Smooth muscle cell (in vitro differentiated cells): ENCODE results near the gene RBM47. TPM values are rescaled to one million over a fixed set of nuclear protein-coding genes. Genes with fewer than 3 reads are reported as not detected.

Experiments
- DNase-seq: peaks from one replicate; lab custom pipeline; 2025; ENCODE audit not compliant: unreplicated experiment; lab: John Stamatoyannopoulos, UW
- H2AFZ ChIP-seq: fragments of 200-600 bp; sonication (generic); 2 replicates; pipeline ENCODE4 v1.6.0; 2016; ENCODE audit warnings: antibody characterized with exemption, low read depth, mild to moderate bottlenecking
- H3F3A ChIP-seq: fragments of 200-600 bp; sonication (generic); 2 replicates; pipeline ENCODE4 v1.6.0; 2017; ENCODE audit warnings: antibody characterized with exemption, low read depth
- H3K27ac ChIP-seq: fragments of 200-600 bp; sonication (generic); 2 replicates; pipeline ENCODE4 v1.5.1; 2016; ENCODE audit warnings: low read depth, mild to moderate bottlenecking
- H3K27me3 ChIP-seq: fragments of 200-600 bp; sonication (generic); 2 replicates; pipeline ENCODE4 v1.6.1; 2016; ENCODE audit warnings: low read depth, mild to moderate bottlenecking
- H3K36me3 ChIP-seq: fragments of 200-600 bp; sonication (generic); 2 replicates; pipeline ENCODE4 v1.5.1; 2016; ENCODE audit warnings: low read depth
- H3K4me1 ChIP-seq: fragments of 200-600 bp; sonication (generic); 2 replicates; pipeline ENCODE4 v1.5.1; 2016; ENCODE audit warnings: low read depth
- H3K4me2 ChIP-seq: fragments of 200-600 bp; sonication (generic); 2 replicates; pipeline ENCODE4 v1.6.0; 2016; ENCODE audit warnings: mild to moderate bottlenecking
- H3K4me3 ChIP-seq: fragments of 200-600 bp; sonication (generic); 2 replicates; pipeline ENCODE4 v1.5.1; 2016; ENCODE audit warnings: mild to moderate bottlenecking
- H3K79me2 ChIP-seq: fragments of 200-600 bp; sonication (generic); 2 replicates; pipeline ENCODE4 v1.6.0; 2016; ENCODE audit warnings: low read depth, mild to moderate bottlenecking
- H3K9ac ChIP-seq: fragments of 200-600 bp; sonication (generic); 2 replicates; pipeline ENCODE4 v1.6.0; 2016; ENCODE audit warnings: low read depth
- H3K9me3 ChIP-seq: fragments of 200-600 bp; sonication (generic); replicated peaks from 2 replicates; pipeline ENCODE4 v1.5.1; 2016; ENCODE audit warnings: low read depth
- H4K20me1 ChIP-seq: fragments of 200-600 bp; sonication (generic); 2 replicates; pipeline ENCODE4 v1.6.0; 2016; ENCODE audit warnings: low read depth
- whole genome bisulfite sequencing: methylation state at CpG from one replicate; pipeline ENCODE4 v1.1.7; 2016; ENCODE audit warnings: low lambda C conversion rate; 5-methylcytosine and 5-hydroxymethylcytosine counted together
- polyA plus RNA-seq: library from polyadenylated mRNA; unstranded; fragments of >200 nt; fragmentation: Nextera tagmentation; extraction: Ambion mirVana; gene quantifications from 2 replicates; pipeline ENCODE4 v1.2.1, GENCODE V29; 2016
- total RNA-seq: library from RNA; depleted of rRNA; stranded (reverse); fragments of >200 nt; gene quantifications from 2 replicates; pipeline ENCODE4 v1.2.3, GENCODE V29; 2014
- TF ChIP-seq, protein P1 (sequence below): fragments of 200-600 bp; sonication (generic); IDR thresholded peaks from 2 replicates; pipeline ENCODE4 v1.5.1; 2017; ENCODE audit warnings: borderline replicate concordance, mild to moderate bottlenecking, antibody characterized with exemption; ENCODE audit not compliant: insufficient read depth, poor library complexity, severe bottlenecking

The RBM47 gene
- total and polyA plus RNA-seq, 2 experiments from 2014 or later, result 3.4 to 5.5 TPM

DNA sequence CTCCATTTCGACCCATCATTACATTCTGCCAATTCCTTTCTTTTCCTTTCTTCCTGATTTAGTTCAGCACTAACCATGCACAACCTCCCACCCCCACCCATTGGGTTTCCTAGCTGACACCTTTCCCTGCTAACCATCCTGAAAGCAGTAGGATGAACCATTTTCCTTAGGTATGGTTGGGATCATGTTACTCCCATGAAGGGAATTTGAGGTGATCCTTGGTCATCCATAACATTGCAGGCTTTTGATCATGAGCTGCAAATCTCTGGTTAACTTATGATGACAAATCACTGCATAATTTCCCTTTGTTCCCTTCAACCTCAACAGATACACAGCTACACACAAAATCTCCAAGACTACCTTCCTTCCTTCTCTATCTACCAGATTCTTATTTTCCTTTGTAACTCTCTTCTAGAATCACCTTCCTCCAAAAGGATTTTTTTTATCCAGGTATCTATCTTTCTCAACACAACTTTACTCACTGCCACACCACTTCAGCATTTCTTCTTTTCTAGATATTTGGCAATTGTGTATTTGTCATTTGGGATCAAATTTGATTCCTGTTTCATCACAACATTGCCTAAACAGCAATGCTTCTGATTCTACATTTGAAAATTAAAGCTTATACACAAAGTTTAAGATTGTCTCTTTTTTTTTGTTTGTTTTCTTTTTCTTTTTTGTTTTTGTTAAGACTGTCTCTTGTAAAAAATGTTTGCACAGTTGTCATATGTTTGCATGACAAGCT lies 145.1 kb downstream of the RBM47 start:
- Histone ChIP-seq H4K20me1 (no peaks in the 10 kb centered on the region), H3K9me3 (no peaks in the 10 kb centered on the region), H3F3A (peaks cover 2% of the 10 kb centered on the region), H2AFZ (no peak overlapping the region), H3K36me3 (no peaks in the 10 kb centered on the region), H3K27ac (no peak overlapping the region), H3K79me2 (no peaks in the 10 kb centered on the region), H3K27me3 (no peaks in the 10 kb centered on the region), H3K4me1 (no peaks in the 10 kb centered on the region), H3K4me3 (no peak overlapping the region), H3K9ac (no peak overlapping the region), H3K4me2 (no peak overlapping the region)
- no peak for DNase-seq
- TF ChIP-seq, protein P1, sequence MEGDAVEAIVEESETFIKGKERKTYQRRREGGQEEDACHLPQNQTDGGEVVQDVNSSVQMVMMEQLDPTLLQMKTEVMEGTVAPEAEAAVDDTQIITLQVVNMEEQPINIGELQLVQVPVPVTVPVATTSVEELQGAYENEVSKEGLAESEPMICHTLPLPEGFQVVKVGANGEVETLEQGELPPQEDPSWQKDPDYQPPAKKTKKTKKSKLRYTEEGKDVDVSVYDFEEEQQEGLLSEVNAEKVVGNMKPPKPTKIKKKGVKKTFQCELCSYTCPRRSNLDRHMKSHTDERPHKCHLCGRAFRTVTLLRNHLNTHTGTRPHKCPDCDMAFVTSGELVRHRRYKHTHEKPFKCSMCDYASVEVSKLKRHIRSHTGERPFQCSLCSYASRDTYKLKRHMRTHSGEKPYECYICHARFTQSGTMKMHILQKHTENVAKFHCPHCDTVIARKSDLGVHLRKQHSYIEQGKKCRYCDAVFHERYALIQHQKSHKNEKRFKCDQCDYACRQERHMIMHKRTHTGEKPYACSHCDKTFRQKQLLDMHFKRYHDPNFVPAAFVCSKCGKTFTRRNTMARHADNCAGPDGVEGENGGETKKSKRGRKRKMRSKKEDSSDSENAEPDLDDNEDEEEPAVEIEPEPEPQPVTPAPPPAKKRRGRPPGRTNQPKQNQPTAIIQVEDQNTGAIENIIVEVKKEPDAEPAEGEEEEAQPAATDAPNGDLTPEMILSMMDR, result no peak
- WGBS, result 100% methylated on average over 1 of the region's 1 CpG

GRCh38 chr4:40482985-40483647 lies 146.5 kb downstream of the RBM47 start:
- Histone ChIP-seq H3K4me2 (no peak overlapping the region), H3K79me2 (no peaks in the 10 kb centered on the region), H3K36me3 (no peaks in the 10 kb centered on the region), H3K27ac (no peak overlapping the region), H3K9me3 (no peaks in the 10 kb centered on the region), H3F3A (no peaks in the 10 kb centered on the region), H3K4me1 (no peaks in the 10 kb centered on the region), H3K9ac (no peak overlapping the region), H4K20me1 (no peaks in the 10 kb centered on the region), H3K27me3 (no peaks in the 10 kb centered on the region), H3K4me3 (no peak overlapping the region), H2AFZ (no peak overlapping the region)
- 83% methylated on average over 21 of the region's 21 CpGs for WGBS
- TF ChIP-seq, protein P1, result no peak
- DNase-seq, result no peak

- DNase-seq, result no peak
- Histone ChIP-seq H3K4me3 (no peak overlapping the region), H3K27ac (no peak overlapping the region), H3K79me2 (no peaks in the 10 kb centered on the region), H3K27me3 (no peaks in the 10 kb centered on the region), H3K9ac (no peak overlapping the region), H3K4me2 (no peak overlapping the region), H3F3A (no peaks in the 10 kb centered on the region), H2AFZ (no peak overlapping the region), H3K36me3 (no peaks in the 10 kb centered on the region), H3K9me3 (no peaks in the 10 kb centered on the region), H3K4me1 (no peaks in the 10 kb centered on the region), H4K20me1 (no peaks in the 10 kb centered on the region)
- WGBS, result 99% methylated on average over 7 of the region's 7 CpGs
- TF ChIP-seq, protein P1, result no peak
Observed at GRCh38 chr4:40481977-40482376, 147.7 kb downstream of the RBM47 start.
